ENCODE results near the gene BIRC3.
A peak's percentile ranks its signal among the peaks of the same experiment; 100 is the strongest.

The BIRC3 gene

DNA sequence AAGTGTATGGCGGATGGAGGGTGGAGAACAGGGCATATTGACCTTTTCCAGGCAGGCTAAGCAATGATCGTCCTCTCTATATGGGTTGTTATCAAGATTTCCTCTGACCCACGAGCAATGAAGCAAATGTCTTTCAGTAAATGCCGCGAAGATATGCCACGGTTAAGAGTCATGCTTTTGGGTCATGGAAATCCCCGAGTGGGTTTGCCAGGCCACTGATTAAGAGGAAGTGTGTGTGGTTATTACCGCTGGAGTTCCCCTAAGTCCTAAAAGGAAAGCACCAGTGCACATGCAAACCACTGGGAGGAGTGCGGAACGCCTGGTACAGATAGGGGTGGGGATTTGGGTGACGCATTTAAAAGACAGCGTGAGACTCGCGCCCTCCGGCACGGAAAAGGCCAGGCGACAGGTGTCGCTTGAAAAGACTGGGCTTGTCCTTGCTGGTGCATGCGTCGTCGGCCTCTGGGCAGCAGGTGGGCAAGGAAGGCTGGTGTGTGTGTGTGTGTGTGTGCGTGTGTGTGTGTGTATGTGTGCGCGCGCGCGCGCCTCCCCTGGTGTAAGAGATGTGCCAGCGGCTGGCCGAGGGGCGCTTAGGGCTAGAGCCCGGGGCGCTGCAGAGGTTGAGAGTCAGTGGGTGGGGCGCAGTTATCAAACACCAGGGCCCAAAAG is at the start of gene BIRC3:
TSS of gene BIRC3 (plus strand) at position 386 of the 669 bp plus-strand sequence. CDS start 7,026 bp downstream, outside the sequence.
- peak; percentile 99 for FAIRE-seq

DNA sequence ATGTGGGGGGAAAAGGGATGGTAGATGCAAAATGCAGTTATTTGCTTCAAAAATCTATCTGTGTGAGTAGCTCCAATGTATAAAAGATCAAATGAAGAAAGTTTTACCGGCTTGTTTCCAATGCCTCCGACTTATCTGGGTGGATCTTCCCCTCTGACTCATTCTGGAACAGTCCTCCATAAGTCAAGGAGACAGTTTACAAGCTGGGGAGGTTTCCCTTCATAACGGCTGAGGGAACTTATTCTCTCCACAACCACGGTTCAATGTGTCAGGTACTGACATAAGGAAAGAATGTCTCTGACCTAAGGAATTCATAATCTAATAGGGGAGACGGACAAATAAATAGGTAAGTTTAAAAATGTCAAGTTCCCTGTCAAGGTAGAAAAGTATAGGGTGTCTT is 49.7 kb upstream of the BIRC3 start:
- DNase-seq (ENCODE audit: insufficient read length, low spot score) (no peak), FAIRE-seq (peak; percentile 84)
- TF ChIP-seq POLR2A (IDR thresholded peaks at IDR 0.05; ENCODE audit: low read depth, low read length), result no peak

More for the DNA sequence above, at the start of gene BIRC3:
- peak; percentile 30 for DNase-seq (ENCODE audit: insufficient read length, low spot score)
- no peak for TF ChIP-seq POLR2A (IDR thresholded peaks at IDR 0.05; ENCODE audit: low read depth, low read length)

DNA sequence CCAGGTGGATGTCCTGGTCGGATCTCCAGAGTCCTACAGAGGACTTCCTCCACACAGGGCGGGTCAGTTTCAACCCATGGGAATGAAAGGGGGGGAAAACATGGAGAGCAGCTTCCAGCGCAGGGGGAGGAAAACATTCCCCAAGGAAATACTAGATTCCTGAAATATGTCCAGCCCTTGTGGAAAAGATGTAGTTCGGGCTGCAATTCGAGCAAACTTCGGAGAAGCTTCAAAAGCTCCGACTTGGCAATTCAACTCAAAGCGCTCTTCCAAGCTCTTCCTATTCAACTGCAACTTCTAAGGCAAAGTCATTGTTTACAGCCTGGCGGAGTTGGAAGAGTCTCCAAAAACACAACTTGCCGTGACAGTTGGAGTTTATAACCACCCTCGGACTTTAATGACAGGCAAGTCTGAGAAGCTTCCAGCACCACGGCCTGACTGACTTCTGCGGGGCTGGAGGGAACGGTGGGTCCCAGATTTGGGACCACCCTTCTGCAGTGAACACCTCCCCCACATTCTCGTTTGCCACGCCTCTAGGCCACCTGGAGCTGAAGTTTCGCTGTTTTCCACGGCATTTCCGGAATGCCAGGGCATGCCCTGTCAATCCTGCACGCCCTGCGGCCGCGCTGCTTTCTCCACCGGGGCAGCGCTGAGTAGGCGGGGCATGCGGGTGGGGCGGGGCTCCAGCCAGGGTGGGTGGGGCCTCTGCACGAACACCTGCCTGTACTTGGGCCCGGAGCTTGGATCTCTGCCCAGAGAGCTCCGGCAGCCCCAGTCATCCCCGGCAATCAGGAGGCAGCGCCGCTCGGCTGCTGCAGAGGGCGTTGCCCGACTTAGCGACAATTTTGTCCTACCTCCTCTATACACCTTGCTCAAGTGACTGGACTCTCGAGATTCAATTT is 49.0 kb upstream of the BIRC3 start:
- peak; percentile 68 for DNase-seq (ENCODE audit: insufficient read length, low spot score)
- FAIRE-seq, result peak; percentile 90
- 0 out of 2 replicates have a peak, but pooled peaks have one; percentile 18 for TF ChIP-seq POLR2A (IDR thresholded peaks at IDR 0.05; ENCODE audit: low read depth, low read length)

DNA sequence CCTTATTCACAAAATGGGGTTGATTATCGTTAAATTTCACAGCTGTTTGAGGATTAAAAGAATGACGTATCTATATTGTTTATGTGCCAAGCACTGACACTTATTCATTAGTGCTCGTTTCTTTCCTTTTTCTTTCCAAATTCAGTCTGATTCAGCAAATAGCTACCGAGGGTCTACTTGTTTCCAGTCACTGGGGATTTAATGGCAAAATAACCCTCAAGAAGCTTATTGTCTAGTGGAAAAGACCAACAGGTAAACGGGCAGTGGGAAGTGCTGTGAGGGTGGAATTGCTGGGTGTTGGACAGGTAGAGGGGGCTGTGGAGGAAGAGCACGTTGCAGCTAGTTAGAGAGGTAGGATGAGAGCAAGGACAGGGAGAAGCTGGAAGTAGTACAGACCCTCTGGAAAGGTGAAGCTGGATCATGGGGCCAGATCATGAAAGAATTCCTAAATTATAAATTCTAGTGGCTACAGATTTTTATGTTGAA is 48.3 kb upstream of the BIRC3 start:
- no peak for DNase-seq (ENCODE audit: insufficient read length, low spot score)
- TF ChIP-seq POLR2A (IDR thresholded peaks at IDR 0.05; ENCODE audit: low read depth, low read length), result no peak

DNA sequence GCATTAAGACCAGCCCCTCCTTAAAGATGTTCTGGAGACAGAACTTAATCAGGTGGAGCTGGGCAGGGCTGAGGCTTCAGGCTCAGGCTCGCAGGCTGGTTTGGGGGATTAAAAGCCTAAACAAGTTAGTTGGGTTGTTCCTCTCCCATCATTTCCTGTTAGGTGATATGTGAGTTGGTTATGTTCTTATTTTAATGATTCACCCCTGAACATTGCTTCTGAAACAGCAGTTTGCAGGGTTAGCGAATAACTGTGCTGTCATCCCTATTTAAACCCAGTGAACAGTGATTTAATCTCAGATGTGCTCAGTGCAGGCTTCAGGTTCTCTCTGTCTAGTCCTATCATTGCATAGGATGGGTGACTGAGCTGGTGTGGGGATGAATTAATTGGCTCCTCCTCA is 47.4 kb upstream of the BIRC3 start:
- TF ChIP-seq POLR2A (IDR thresholded peaks at IDR 0.05; ENCODE audit: low read depth, low read length), result no peak
- peak; percentile 50 for FAIRE-seq
- DNase-seq (ENCODE audit: insufficient read length, low spot score), result peak; percentile 13

More for the DNA sequence above, 48.3 kb upstream of the BIRC3 start:
- no peak for FAIRE-seq

DNA sequence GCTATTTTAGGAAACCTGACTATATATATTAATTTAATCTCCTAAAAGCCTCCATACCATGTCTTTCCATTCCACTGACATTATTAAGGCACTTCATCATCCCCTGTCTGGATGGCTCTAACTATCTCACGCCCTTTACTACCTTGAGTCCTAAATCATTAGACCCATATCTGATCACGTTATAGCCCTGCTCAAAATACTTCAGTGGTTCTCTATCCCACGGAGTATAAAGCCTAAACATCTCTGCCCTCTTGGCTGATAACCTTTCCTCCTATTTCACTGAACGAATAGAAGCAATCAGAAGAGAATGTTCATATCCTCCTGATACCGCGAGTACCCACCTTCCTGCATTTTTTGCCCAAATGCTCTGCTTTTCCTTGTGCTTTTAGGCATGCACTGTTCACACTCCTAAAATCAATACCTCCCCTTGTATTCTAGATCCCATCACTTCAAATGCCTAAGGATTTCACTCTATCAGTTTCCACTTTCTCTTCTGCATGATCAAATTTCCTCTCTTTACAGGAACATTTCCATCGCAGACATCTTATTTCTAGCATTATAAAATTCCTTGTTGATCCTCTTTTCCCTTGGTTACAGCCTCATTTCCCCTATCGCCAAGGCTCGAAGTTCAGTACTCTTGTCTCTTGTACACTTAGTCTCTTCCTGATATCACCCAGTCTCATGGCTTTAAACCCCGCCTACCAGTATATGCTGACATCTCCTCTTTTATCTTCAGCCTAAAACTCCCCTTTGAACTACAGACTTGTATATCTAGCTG is 45.0 kb upstream of the BIRC3 start:
- DNase-seq (ENCODE audit: insufficient read length, low spot score) (no peak), FAIRE-seq (no peak)
- no peak for TF ChIP-seq POLR2A (IDR thresholded peaks at IDR 0.05; ENCODE audit: low read depth, low read length)

DNA sequence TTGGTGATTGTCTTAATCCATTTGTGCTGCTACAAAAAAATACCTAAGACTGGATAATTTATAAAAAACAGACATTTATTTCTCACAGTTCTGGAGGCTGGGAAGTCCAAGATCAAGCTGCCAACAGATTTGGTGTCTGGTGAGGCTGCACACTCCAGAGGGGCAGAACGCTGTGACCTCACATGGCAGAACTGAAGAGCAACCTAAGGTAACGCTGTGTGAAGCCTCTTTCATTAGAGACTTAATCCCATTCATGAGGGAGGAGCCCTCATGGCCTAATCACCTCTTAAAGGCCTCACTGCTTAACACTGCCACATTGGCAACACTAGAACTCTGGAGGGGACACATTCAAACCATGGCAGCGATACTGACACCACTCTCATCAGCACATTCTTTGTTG is 42.7 kb upstream of the BIRC3 start:
- DNase-seq (ENCODE audit: insufficient read length, low spot score) (no peak), FAIRE-seq (no peak)
- no peak for TF ChIP-seq POLR2A (IDR thresholded peaks at IDR 0.05; ENCODE audit: low read depth, low read length)

DNA sequence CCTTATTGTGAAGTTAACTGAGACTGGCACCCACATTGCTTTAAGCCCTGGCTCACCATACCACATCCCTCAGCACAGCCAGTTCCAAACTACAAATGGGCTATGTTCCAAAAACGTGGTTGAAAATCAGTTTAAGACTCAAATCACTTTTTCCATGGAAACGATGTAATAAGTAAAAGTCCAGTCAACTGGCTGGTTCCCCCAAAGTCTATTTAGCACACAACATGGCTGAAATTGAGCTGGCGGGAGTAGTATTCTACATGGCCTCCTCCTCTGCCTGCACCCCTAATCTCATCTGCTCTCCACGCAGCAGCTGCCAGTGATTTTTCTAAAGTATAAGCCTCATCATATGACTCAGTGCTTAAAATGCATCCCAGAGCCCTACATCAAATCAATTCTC is 40.9 kb upstream of the BIRC3 start:
- FAIRE-seq, result no peak
- DNase-seq (ENCODE audit: insufficient read length, low spot score), result no peak
- TF ChIP-seq POLR2A (IDR thresholded peaks at IDR 0.05; ENCODE audit: low read depth, low read length), result no peak

DNA sequence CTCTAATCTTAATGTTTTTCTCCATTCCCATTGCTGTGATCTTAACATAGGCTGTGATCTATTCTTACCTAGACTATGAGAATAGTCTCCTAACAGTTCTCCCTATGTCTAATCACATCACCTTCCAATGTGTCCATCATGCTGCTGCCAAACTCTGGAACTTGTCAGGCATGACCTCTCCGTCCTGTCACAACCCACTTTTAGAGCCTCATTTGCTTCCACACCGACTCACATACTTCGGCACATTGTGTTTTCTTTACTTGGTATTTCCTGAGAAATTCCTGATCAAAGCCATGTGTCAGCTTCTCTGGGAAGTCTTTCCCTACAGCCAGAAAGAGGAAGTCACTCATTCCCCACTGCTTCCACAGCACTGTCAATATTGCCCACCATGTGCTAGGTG is 40.5 kb upstream of the BIRC3 start:
- no peak for DNase-seq (ENCODE audit: insufficient read length, low spot score)
- no peak for FAIRE-seq
- TF ChIP-seq POLR2A (IDR thresholded peaks at IDR 0.05; ENCODE audit: low read depth, low read length), result no peak

DNA sequence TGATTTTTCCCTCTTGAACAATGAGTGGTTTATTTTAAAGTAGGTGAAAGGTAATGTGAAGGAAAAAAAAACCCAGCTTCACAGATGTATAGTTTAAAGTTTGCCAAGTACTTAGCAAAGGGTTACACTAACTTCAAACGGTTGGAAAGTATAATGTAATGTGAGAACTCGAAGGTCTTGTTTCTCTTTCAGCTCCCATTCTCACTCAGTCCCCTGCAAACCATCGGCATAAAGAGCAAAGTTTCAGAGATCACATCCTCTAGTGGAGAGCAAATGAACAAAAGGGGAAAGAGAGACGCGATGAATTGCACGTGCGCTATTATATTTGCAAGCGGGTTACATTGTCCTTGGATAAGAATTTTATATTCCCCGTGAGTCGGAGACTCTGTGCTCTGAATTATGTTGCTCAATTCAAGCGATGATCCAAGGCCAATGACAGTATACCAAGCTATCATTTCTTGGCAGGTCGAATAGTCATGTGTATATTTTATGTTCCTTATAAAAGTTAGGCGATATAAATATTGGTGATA is 37.6 kb upstream of the BIRC3 start:
- peak; percentile 43 for FAIRE-seq
- no peak for DNase-seq (ENCODE audit: insufficient read length, low spot score)
- no peak for TF ChIP-seq POLR2A (IDR thresholded peaks at IDR 0.05; ENCODE audit: low read depth, low read length)

DNA sequence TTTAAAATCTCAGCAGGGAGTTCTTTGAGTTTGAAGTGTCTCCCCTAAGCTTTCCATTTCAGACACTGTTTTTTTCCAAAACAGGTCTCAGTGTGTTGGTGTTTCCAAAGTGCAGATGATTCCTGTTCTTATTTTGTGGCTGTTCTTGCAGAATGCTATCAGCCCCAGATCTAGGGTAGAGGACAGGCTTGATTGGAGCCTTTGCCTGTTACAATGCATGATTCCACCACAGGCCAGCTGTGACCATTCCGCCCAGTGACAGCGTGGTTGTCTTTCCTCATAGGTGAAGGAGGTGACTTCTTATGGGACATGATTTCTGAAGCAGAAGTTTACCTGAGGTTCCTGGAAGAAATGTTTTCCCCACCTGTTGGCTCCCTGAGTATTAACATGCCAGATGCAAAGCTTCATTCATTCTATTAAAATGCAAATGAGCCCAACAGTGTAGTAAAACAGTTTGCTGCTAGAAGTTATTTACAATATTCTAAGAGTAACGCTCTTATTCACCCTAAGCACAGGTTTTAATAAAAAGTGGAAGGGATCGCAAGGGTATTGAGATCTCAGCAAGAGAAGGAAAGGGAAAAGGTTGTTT is 36.9 kb upstream of the BIRC3 start:
- FAIRE-seq, result no peak
- TF ChIP-seq POLR2A (IDR thresholded peaks at IDR 0.05; ENCODE audit: low read depth, low read length), result no peak
- no peak for DNase-seq (ENCODE audit: insufficient read length, low spot score)

DNA sequence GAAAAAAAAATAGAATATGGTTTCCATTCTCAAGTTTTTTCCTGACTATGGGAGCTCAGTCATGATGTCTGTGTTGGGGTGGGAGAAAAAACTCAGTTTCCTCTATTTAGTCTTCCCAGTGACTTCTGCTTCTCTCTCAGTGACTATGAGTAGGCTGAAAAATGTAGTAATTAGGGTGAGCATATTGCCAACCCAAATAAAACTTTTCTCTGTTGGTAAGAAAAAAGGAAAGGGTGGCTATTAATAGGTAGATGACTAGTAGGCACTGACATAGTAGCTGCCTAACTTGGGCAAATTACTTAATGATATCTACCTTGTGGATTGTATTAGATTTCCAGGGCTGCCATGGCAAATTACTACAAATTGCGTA is 34.2 kb upstream of the BIRC3 start:
- no peak for TF ChIP-seq POLR2A (IDR thresholded peaks at IDR 0.05; ENCODE audit: low read depth, low read length)
- DNase-seq (ENCODE audit: insufficient read length, low spot score) (no peak), FAIRE-seq (no peak)

DNA sequence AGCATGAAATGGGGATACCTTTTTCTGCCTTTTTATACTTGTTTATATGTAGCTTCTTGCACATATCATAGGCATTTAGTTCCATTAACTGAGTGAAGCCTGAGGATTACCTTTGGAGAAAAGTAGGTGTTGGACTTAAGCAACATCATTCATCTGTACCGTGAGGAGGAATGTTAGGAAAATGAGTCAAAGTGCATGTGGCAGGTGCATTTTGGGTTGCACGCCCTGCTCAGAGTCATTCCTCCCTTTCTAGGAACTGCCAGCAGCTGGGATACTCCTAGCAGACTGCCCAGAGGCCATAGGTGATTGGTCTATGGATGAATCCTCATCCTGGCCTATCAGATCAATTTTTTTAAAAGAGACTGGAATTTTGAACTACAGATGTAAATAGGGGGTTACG is 33.3 kb upstream of the BIRC3 start:
- TF ChIP-seq POLR2A (IDR thresholded peaks at IDR 0.05; ENCODE audit: low read depth, low read length), result no peak
- FAIRE-seq (no peak), DNase-seq (ENCODE audit: insufficient read length, low spot score) (no peak)
